Body of pancreas (tissue), 4 donors: ENCODE measurements around the gene FAF2.

Source experiments
- CTCF ChIP-seq, 7 experiments: fragments of 450-650 bp in 4 of 7; fragments of 200-600 bp in 3 of 7; sonication (generic) in 3 of 7; IDR thresholded peaks; one replicate each; pipeline ENCODE4 v1.5.1; 2016 to 2019; ENCODE audit warnings: antibody characterized with exemption in 7 of 7
- POLR2A ChIP-seq, 3 donors: fragments of 450-650 bp; IDR thresholded peaks; one replicate each; pipeline ENCODE4 v1.6.1; 2016; ENCODE audit warnings: antibody characterized with exemption in 3 of 3, mild to moderate bottlenecking in 2 of 3

DNA sequence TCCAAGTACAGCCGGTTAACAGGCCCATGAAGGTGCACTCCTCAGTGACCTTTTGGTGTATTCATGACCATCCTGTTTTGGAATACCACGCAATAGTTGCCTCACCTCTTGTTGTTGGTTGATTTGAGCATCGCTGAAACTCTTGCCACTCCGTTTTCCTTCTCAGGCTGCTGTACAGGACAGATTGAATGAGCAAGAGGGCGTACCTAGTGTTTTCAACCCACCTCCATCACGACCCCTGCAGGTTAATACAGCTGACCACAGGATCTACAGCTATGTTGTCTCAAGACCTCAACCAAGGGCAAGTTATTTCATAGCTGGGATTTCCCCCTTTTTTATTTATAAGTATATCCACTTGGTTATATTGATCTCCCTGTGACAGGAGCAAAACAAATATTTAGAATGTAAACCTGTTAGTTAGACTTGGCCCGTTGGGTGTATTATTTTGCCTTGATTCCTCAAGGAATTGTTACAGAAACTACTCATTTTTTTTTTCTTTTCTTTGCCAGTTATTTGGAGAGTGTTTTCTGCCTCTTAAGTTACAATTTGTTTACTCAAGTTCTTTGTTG, 38.1 kb downstream of the FAF2 start:
- TF ChIP-seq CTCF (IDR thresholded peaks at IDR 0.05) (peak in 2 of 7 experiments; percentile 20 to 24), POLR2A (IDR thresholded peaks at IDR 0.05) (no peak)
